GM20431 (cell line): ENCODE measurements around the gene RADIL.
"Not testable (repeated sequence)": the region's sequence is repeated elsewhere in the genome, so short reads cannot be mapped to it uniquely, and the experiment has no call there.

Experiments used
- in situ Hi-C: fragments of 300-500 bp; cut with MseI, MboI; formaldehyde crosslinking; loops from one replicate; pipeline ENCODE4 v1.15.0; 2020; ENCODE audit warnings: low sequenced_read_pairs; ENCODE audit not compliant: unreplicated experiment

The RADIL gene

DNA sequence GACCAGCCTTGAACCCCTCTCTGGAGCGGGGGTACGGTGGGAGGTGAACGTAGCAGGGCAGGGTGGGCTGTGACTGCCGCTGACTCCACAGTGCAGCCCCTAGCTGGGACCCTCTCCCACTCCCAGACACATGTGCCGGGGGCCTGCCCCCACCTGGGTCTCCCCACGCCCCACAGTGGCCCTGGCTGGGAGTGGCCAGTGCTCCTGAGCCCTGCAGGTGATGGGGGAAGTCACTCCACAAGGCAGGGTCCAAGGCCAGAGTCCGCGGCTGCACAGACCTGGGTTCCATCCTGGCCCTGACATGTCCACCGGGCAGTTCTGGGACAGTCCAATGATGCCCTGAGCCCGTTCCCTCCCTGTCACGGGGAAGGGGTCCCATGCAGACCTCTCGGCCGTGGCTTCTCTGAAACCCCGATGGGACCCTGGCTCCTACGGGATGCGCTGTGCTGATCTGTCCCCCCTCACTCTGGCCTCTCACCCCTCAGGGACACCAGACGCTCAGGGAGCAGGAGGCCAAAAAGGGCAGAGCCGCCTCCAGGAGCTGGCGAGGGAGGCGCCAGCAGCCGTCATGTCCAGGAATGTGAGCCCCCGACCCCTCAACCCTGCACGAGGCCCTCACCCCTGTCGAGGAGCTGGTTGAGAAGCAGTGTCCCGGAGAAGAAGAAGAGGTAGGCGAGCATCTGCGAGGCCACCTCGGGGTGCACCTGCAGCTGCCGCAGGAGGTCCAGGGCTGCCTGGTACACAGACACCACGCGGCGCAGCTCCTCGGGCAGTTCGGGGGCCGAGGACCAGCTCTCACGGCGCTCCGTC, 67.7 kb downstream of the RADIL start:
- in situ Hi-C loops, result no loop called here

GRCh38 chr7:4815121-4815520, 68.4 kb downstream of the RADIL start:
- in situ Hi-C loops, result no loop called here

DNA sequence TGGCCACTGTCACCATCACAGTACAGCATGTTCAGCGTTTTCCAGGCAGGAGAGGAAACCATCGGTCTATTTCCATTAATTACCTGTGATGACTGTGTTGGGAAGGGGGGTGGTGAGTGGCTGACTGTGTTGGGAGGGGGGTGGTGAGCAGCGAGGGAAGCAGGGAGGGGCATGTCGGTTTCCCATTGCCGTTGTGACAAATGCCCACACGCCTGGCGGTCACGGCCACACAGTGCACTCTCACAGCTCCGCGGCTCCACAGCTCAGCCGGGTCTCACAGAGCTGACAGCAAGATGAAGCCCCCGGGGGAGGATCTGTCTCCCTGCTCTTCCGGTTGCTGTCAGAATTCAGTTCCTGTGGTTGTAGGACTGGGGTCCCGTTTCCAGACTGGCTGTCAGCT, 69.1 kb downstream of the RADIL start:
- in situ Hi-C loops, result no loop called here

DNA sequence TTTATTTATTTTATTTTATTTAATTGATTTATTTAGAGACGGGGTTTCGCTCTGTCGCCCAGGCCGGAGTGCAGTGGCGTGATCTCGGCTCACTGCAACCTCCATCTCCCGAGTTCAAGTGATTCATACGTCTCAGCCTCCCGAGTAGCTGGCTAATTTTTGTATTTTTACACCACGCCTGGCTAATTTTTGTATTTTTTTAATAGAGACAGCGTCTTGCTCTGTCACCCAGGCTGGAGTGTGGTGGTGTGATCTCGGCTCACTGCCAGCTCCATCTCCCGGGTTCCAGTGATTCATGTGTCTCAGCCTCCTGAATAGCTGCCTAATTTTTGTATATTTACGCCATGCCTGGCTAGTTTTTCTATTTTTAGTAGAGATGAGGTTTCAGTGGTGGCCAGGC, 73.8 kb downstream of the RADIL start:
- in situ Hi-C loops, result no loop called here

- in situ Hi-C loops, result no loop called here
Measured at GRCh38 chr7:4809091-4809591, 74.4 kb downstream of the RADIL start.

DNA sequence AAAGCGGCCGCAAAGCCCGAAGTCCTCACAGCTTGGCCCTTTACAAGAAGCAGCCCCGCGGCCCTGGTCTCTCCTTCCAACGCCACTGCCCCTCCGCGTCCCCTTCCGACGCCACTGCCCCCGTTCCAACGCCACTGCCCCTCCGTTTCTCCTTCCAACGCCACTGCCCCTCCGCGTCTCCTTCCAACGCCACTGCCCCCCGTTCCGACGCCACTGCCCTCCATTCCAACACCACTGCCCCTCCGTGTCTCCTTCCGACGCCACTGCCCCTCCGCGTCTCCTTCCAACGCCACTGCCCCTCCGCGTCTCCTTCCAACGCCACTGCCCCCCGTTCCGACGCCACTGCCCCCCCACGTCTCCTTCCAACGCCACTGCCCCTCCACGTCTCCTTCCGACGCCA, 75.0 kb downstream of the RADIL start:
- in situ Hi-C loops, result no loop called here

GRCh38 chr7:4808026-4808425, 75.5 kb downstream of the RADIL start:
- in situ Hi-C loops, result no loop called here

DNA sequence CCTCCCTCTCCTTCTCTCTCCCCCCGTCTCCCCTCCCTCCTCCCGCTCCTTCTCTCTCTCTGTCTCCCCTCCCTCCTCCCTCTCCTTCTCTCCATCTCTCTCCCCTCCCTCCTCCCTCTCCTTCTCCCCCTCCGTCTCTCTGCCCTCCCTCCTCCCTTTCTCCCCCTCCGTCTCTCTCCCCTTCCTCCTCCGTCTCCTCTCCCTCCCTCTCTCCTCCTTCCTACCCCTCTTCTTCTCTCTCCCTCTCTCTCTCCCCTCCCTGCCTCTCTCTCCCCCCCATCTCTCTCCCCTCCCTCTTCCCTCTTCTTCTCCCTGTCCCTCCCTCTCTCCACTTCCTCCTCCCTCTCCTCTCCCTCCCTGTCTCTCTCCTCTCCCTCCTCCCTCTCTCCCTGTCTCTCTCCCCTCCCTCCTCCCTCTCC, 75.9 kb downstream of the RADIL start:
- in situ Hi-C loops, result no loop called here

DNA sequence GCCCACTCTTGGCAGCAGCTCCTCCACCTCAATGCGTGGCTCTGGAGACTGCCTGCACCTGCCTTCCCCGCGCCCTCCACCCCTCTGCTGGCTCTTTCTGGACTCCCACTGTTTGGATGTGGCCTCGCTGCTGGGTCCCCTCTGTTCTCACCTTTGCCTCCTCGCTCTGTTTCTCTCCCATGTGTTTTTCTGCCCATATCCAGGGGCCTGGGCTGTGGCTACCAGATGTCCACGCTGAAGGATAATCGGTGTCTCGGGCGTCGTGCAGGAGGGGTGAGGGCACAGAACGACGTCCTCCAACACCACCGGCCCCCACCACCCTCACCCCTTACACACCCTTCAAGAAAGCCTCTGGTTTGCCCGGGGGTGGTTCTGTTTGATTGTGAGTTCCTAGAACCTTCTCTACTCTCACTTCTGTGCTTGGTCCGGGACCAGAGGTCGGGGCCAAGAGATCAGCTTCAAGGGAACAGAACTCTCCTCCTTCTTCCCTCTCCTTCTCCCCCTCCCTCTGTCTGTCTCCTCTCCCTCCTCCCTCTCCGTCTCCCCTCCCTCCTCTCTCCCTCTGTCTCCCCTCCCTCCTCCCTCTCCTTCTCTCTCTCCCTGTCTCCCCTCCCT, 76.4 kb downstream of the RADIL start:
- in situ Hi-C loops, result no loop called here

- in situ Hi-C loops, result no loop called here
Measured at GRCh38 chr7:4805984-4806300, 77.6 kb downstream of the RADIL start.

DNA sequence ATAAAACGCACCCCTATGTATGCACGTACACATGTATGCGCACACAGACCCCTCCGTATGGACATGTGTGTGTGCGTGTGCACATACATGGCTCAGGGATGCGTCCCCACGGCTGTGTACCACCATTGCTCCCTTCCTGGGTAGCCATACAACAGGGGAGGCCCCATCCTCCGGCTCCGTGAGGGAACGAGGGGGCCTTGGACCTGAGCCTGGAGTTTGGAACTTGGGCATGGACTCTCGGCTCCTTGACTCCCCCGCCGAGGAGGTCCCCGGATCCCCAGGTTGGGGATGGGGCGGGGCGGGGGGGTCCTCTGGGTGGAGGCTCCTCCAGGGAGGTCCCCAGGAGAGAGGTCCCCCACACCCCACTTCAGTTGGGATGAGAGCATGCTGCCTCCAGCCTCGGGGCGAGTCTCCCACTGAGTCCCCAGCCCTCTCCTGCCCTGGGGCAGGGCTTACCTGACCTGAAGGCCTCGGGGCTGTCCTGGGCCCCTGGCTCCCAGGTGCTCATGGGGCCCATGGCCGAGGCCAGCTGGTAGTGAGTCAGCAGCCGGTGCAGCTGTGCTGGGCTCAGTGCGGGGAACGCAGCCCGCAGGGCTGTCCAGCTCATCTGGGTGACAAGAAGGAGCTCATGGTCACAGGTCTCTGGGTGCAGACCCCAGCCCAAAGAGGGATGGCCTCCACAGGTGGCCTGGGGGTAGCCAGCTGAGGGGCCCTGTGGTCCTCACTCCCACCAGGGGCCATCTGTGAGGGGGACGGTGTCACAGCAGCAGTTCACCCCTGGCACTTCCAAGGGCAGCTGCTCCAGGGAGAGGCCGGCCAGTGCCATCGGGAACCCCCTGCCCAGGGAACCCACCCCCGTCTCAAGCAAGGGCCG, 78.2 kb downstream of the RADIL start:
- in situ Hi-C loops, result no loop called here

GRCh38 chr7:4803397-4804241, 79.9 kb downstream of the RADIL start:
- in situ Hi-C loops, result no loop called here

GRCh38 chr7:4802577-4802976, 80.9 kb downstream of the RADIL start:
- in situ Hi-C loops, result not testable (repeated sequence)

DNA sequence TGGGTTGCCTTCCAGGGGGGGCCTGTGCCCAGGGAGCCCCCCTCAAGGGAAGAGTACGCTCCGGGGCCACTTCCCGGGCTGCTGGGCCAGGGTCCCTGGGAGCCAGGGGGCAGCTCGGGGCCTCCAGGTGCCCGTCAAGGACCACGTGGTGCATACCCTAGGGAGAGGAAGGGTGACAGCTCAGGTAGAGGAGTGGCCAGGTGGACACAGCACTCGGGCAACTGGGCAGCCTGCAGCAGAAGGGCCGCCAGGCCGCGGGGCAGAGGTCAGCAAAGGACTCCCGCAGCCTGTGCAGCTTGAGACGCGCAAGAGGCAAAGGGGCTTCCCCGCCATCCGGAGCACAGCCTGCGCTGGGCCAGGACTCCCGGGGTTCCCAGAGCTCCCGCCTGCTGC, 81.7 kb downstream of the RADIL start:
- in situ Hi-C loops, result no loop called here

GRCh38 chr7:4800926-4801838, 82.3 kb downstream of the RADIL start:
- in situ Hi-C loops, result no loop called here

GRCh38 chr7:4800487-4800886, 83.0 kb downstream of the RADIL start:
- in situ Hi-C loops, result no loop called here

DNA sequence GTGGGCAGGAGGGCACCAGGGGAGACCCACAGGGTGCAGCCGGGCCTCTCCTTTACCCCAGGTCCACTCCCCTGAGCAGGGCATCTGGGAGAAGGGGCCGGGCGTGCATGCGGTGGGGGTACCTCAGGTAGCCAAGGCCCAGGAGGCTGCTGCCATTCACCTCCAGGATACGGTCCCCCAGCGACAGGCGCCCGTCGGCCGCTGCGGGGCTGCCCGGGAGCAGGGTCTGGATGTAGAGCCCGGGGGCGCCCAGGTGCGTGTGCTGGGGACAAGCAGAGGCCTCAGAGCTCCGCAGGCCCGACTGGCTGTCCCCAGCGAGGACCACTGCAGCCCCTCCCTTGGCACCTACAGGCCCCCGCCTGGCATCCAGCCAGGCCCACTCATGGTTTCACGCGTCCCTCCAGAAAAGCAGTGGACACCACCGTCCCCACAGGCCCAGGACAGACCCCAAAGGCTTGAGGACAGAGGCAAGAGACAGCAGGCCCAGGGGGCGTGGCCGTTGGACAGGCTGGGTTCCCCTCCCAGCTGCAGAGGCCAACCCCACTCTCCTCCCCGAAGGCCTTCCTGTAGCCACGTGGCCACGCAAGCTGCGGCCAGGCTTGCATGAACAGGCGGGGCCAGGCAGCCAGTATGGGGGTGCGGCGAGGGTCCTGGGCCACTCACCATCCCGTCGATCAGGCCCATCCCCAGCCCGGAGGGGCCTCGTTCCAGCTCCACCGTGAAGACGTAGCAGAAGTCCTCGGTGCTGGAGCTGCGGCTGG, 83.8 kb downstream of the RADIL start:
- in situ Hi-C loops, result no loop called here

DNA sequence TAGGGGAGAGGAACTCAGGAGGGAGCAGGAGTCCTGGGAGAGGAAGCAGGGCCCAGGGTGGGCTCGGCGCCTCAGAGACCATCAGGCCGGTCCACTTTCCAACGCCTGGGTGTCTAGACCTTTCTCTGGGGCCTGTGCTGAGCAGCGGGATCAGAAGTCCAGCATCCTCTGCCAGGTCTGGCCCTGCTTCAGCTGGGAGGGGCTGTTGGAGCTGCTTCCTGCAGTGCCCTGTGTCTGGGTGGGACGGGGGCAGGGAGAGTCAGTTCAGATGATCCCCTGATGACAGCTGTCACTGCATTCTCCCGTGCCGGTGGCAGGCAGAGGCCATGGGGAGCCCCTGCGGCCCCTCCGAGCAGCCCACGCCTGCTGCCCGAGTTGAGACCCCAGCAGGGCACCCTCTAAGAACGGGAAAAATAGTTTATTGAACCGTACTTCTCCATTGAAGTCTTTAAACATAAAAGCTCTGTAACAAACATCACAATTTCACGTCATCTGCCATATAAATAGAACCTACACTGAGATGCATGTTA, 84.7 kb downstream of the RADIL start:
- in situ Hi-C loops, result no loop called here
